ENCODE data around the gene JTB.

DNA sequence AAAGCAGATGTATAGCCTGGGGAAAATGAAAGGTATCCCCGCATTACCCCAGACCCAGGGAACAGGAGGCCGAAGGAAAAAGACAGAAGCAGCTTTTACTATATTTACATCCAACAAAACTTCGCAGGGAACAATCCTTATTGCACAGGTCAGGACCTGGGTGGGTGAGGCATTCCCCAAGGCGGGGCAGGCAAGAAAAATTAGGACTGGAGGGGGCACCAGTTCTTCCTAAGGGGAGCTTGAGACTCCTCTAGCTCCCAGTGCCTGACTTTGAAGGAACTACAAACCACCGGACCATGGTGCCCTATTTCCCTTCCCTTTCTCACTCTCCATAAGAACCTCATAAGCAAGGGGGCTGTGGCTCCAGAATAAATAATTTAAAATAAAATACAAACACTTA lies 48.0 kb downstream of the JTB start:
- TF ChIP-seq, protein P1, sequence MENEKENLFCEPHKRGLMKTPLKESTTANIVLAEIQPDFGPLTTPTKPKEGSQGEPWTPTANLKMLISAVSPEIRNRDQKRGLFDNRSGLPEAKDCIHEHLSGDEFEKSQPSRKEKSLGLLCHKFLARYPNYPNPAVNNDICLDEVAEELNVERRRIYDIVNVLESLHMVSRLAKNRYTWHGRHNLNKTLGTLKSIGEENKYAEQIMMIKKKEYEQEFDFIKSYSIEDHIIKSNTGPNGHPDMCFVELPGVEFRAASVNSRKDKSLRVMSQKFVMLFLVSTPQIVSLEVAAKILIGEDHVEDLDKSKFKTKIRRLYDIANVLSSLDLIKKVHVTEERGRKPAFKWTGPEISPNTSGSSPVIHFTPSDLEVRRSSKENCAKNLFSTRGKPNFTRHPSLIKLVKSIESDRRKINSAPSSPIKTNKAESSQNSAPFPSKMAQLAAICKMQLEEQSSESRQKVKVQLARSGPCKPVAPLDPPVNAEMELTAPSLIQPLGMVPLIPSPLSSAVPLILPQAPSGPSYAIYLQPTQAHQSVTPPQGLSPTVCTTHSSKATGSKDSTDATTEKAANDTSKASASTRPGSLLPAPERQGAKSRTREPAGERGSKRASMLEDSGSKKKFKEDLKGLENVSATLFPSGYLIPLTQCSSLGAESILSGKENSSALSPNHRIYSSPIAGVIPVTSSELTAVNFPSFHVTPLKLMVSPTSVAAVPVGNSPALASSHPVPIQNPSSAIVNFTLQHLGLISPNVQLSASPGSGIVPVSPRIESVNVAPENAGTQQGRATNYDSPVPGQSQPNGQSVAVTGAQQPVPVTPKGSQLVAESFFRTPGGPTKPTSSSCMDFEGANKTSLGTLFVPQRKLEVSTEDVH (IDR thresholded peaks at IDR 0.05; ENCODE audit: low read depth, partially characterized antibody): no peak
- TF ChIP-seq SIN3A (IDR thresholded peaks at IDR 0.05; ENCODE audit: borderline replicate concordance in 2 of 2, control insufficient read depth in 1 of 2, low read depth in 2 of 2, low read length in 2 of 2): no peak
- no peak for TF ChIP-seq CHD1 (IDR thresholded peaks at IDR 0.05; ENCODE audit: low read length)
- no peak for TF ChIP-seq ESRRB (CRISPR knock-in tag; IDR thresholded peaks at IDR 0.05; ENCODE audit: borderline replicate concordance)
- TF ChIP-seq POLR2A (conservative IDR thresholded peaks at IDR 0.05): no peak
- no peak for TF ChIP-seq RBM34 (IDR thresholded peaks at IDR 0.05; ENCODE audit: borderline replicate concordance, insufficient read depth, low read length)
- TF ChIP-seq, protein P2, sequence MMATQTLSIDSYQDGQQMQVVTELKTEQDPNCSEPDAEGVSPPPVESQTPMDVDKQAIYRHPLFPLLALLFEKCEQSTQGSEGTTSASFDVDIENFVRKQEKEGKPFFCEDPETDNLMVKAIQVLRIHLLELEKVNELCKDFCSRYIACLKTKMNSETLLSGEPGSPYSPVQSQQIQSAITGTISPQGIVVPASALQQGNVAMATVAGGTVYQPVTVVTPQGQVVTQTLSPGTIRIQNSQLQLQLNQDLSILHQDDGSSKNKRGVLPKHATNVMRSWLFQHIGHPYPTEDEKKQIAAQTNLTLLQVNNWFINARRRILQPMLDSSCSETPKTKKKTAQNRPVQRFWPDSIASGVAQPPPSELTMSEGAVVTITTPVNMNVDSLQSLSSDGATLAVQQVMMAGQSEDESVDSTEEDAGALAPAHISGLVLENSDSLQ (IDR thresholded peaks at IDR 0.05): no peak
- TF ChIP-seq EP300 (IDR thresholded peaks at IDR 0.05; ENCODE audit: low read length): no peak
- TF ChIP-seq CBFB (CRISPR knock-in tag; IDR thresholded peaks at IDR 0.05): no peak
